ENCODE data around the gene IL22.

- TF ChIP-seq MAX (IDR thresholded peaks at IDR 0.05) (no peak), CEBPB (IDR thresholded peaks at IDR 0.05) (no peak), TCF12 (IDR thresholded peaks at IDR 0.05; ENCODE audit: low read depth) (no peak), TAF1 (IDR thresholded peaks at IDR 0.05; ENCODE audit: low read depth) (no peak), USF1 (IDR thresholded peaks at IDR 0.05) (no peak), CREB1 (IDR thresholded peaks at IDR 0.05; ENCODE audit: low read depth) (no peak), EP300 (IDR thresholded peaks at IDR 0.05; ENCODE audit: borderline replicate concordance) (no peak), YY1 (IDR thresholded peaks at IDR 0.05; ENCODE audit: low read depth) (no peak), EGR1 (IDR thresholded peaks at IDR 0.05) (no peak), ZBTB7A (IDR thresholded peaks at IDR 0.05; ENCODE audit: low read depth) (no peak)
- TF ChIP-seq, protein P1, sequence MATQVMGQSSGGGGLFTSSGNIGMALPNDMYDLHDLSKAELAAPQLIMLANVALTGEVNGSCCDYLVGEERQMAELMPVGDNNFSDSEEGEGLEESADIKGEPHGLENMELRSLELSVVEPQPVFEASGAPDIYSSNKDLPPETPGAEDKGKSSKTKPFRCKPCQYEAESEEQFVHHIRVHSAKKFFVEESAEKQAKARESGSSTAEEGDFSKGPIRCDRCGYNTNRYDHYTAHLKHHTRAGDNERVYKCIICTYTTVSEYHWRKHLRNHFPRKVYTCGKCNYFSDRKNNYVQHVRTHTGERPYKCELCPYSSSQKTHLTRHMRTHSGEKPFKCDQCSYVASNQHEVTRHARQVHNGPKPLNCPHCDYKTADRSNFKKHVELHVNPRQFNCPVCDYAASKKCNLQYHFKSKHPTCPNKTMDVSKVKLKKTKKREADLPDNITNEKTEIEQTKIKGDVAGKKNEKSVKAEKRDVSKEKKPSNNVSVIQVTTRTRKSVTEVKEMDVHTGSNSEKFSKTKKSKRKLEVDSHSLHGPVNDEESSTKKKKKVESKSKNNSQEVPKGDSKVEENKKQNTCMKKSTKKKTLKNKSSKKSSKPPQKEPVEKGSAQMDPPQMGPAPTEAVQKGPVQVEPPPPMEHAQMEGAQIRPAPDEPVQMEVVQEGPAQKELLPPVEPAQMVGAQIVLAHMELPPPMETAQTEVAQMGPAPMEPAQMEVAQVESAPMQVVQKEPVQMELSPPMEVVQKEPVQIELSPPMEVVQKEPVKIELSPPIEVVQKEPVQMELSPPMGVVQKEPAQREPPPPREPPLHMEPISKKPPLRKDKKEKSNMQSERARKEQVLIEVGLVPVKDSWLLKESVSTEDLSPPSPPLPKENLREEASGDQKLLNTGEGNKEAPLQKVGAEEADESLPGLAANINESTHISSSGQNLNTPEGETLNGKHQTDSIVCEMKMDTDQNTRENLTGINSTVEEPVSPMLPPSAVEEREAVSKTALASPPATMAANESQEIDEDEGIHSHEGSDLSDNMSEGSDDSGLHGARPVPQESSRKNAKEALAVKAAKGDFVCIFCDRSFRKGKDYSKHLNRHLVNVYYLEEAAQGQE (IDR thresholded peaks at IDR 0.05; ENCODE audit: low read depth), result no peak
Measured at GRCh38 chr12:68253504-68253903, at the start of gene IL22.
